HEK293T (cell line): Measurements from ENCODE around the gene JAKMIP2.

ENCODE experiments used
- ARNT ChIP-seq: fragments of 450-650 bp; IDR thresholded peaks from 2 replicates; pipeline ENCODE4 v1.6.1; 2017; ENCODE audit warnings: mild to moderate bottlenecking
- BHLHE40 ChIP-seq: fragments of 450-650 bp; IDR thresholded peaks from 2 replicates; pipeline ENCODE4 v1.6.1; 2016; ENCODE audit warnings: mild to moderate bottlenecking, moderate library complexity, borderline replicate concordance
- FOXA1 ChIP-seq: fragments of 450-650 bp; IDR thresholded peaks from 2 replicates; pipeline ENCODE4 v1.6.1; 2016; ENCODE audit warnings: mild to moderate bottlenecking
- FOXM1 ChIP-seq: fragments of 450-650 bp; IDR thresholded peaks from 2 replicates; pipeline ENCODE4 v1.6.1; 2017; ENCODE audit warnings: mild to moderate bottlenecking, borderline replicate concordance
- HDGF ChIP-seq: fragments of 450-650 bp; IDR thresholded peaks from 2 replicates; pipeline ENCODE4 v1.6.1; 2017; ENCODE audit warnings: antibody characterized with exemption, borderline replicate concordance
- NFRKB ChIP-seq: fragments of 450-650 bp; IDR thresholded peaks from 2 replicates; pipeline ENCODE4 v1.6.1; 2016; ENCODE audit warnings: mild to moderate bottlenecking, moderate library complexity
- PKNOX1 ChIP-seq: fragments of 450-650 bp; IDR thresholded peaks from 2 replicates; pipeline ENCODE4 v1.6.1; 2016
- SP1 ChIP-seq: fragments of 450-650 bp; IDR thresholded peaks from 2 replicates; pipeline ENCODE4 v1.6.1; 2017
- TARDBP ChIP-seq: fragments of 450-650 bp; IDR thresholded peaks from 2 replicates; pipeline ENCODE4 v1.6.1; 2016
- ZNF384 ChIP-seq: fragments of 450-650 bp; IDR thresholded peaks from 2 replicates; pipeline ENCODE4 v1.6.1; 2016

GRCh38 chr5:147658293-147658932, 124.1 kb downstream of the JAKMIP2 start:
- TF ChIP-seq FOXA1 (no peak), TARDBP (no peak), SP1 (no peak), ZNF384 (no peak), NFRKB (no peak), FOXM1 (no peak), BHLHE40 (no peak), HDGF (no peak), ARNT (no peak), PKNOX1 (no peak)
